Measurements from ENCODE around the gene REL.

The REL gene

DNA sequence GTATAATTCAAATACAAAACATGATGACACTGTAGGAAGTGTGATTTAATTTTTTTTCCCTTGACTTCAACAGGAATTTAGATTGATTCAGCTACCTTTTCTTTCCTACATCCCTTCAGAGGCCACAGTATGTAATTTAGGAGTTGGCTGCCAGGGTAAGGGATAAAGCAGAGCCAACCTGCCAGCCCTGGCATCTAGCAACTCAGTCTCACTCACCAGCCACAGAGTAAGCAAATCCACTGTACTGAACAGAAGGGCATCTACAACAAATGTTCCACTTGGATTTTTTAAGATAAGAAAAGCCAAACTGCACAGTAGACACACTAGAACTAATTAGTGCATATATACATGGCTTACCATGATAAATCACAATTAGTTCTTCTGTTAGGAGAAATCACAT, 81.8 kb downstream of the REL start:
- no peak for TF ChIP-seq CTCF (IDR thresholded peaks at IDR 0.05)

- no peak for TF ChIP-seq CTCF (IDR thresholded peaks at IDR 0.05)
These were observed 83.5 kb downstream of the REL start for GRCh38 chr2:60964651-60965498.

GRCh38 chr2:60965499-60965785, 84.1 kb downstream of the REL start:
- no peak for TF ChIP-seq CTCF (IDR thresholded peaks at IDR 0.05)

GRCh38 chr2:60966507-60967405, 85.4 kb downstream of the REL start:
- no peak for TF ChIP-seq CTCF (IDR thresholded peaks at IDR 0.05)

GRCh38 chr2:60972889-60973656, 91.7 kb downstream of the REL start:
- TF ChIP-seq CTCF (IDR thresholded peaks at IDR 0.05): no peak

DNA sequence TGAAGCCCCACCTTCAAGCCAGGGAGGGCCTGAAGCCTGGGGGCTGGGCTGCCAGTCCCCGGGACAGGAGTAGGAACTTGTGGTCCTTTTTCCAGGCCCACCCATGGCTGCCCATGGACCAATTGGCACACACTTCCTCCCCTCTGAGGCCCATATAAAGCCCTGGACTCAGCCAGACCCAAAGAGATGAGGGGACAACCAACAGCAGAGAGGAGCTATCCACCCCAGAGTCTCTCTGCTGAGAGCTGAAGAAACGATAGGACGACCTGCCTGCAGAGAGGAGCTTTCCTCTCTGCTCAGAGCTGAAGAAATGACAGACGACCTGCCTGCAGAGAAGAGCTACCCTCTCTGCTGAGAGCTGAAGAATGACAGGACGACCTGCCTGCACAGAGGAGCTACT, 92.3 kb downstream of the REL start:
- TF ChIP-seq CTCF (IDR thresholded peaks at IDR 0.05): no peak

DNA sequence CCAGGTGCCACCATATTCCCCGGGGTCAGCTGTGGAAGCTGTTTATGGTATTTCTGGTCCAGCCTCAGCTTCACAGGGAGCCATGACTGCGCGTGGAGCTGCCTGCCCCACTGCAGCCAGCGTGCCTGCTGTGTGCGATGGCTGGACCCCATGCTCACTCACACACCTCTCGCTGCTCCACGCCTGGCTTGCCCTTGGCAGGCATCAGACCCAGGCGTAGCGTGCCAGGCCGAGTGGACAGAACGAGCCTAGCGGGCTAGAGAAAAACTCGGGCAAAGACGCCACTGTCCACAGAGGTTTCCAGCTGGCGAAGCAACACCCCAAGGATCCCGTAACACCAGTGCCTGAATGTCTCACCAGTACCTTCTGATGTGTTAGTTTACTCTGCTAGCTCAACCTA, 93.3 kb downstream of the REL start:
- TF ChIP-seq CTCF (IDR thresholded peaks at IDR 0.05): no peak
